Ovary (tissue), 9 donors: ENCODE data around the gene ALG14. TPM values are rescaled to one million over a fixed set of nuclear protein-coding genes. Genes with fewer than 3 reads are reported as not detected.

Experiments used
- DNase-seq, 5 donors: peaks; one replicate each; pipeline ENCODE4 v3.0.0-alpha.2; 2019 to 2020
- H3K27ac ChIP-seq, 2 donors: fragments of 200-600 bp; one replicate each; pipeline versions ENCODE4 v1.5.1 to v1.8.0; 2019 to 2022
- H3K27me3 ChIP-seq: fragments of 200-600 bp; one replicate; pipeline ENCODE4 v1.8.0; 2022
- H3K36me3 ChIP-seq: fragments of 200-600 bp; sonication (generic); one replicate; pipeline ENCODE4 v1.5.1; 2019
- H3K4me1 ChIP-seq: one replicate; pipeline ENCODE4 v1.8.1; 2013; ENCODE audit warnings: mild to moderate bottlenecking, moderate library complexity; ENCODE audit not compliant: insufficient read depth
- H3K4me3 ChIP-seq: fragments of 200-600 bp; sonication (generic); one replicate; pipeline ENCODE4 v1.5.1; 2017
- H3K9me3 ChIP-seq, 2 donors: fragments of 200-600 bp in 1 of 2; sonication (generic) in 1 of 2; one replicate each; pipeline versions ENCODE4 v1.5.1 to v1.8.1; 2013 to 2019; ENCODE audit warnings: mild to moderate bottlenecking in 1 of 2, moderate library complexity in 1 of 2
- CTCF ChIP-seq, 3 donors: fragments of 450-650 bp in 2 of 3; fragments of 200-600 bp in 1 of 3; IDR thresholded peaks; one replicate each; pipeline versions ENCODE4 v1.5.1 to v1.8.0; 2016 to 2022; ENCODE audit warnings: antibody characterized with exemption in 3 of 3, mild to moderate bottlenecking in 1 of 3
- EP300 ChIP-seq: sonication (generic); formaldehyde crosslinking; IDR thresholded peaks from one replicate; pipeline ENCODE4 v1.6.1; 2017; ENCODE audit warnings: antibody characterized with exemption
- POLR2A ChIP-seq: fragments of 450-650 bp; IDR thresholded peaks from one replicate; pipeline ENCODE4 v1.6.1; 2017; ENCODE audit warnings: antibody characterized with exemption, mild to moderate bottlenecking, moderate library complexity
- WGBS, 3 donors: extraction: QIAGEN DNeasy Blood & Tissue Kit in 1 of 3; methylation state at CpG; one replicate each; pipeline versions ENCODE4 v1.1.5 to v1.1.7; 2013 to 2017; 5-methylcytosine and 5-hydroxymethylcytosine counted together
- intact Hi-C, 4 donors: fragments of 100-400 bp; cut with DNase I; formaldehyde crosslinking; loops; one replicate each; pipeline versions ENCODE4 v1.11.0 to v1.15.1; 2022 to 2023
- polyA plus RNA-seq, 2 donors: library from polyadenylated mRNA; stranded (reverse); fragments of 200-250 nt in 1 of 2; fragments of 350-450 nt in 1 of 2; fragmentation: Illumina TruSeq in 1 of 2; extraction: RNeasy Lipid Tissue Mini Kit (QIAGEN cat#74804) in 1 of 2; gene quantifications; one replicate each; pipeline ENCODE4 v1.2.3, GENCODE V29; 2013 to 2014
- total RNA-seq, 7 donors: library from RNA; depleted of rRNA in 2 of 7; stranded (reverse); fragments of >200 nt in 2 of 7; fragmentation: NEBNext Ultra II Directional in 3 of 7; extraction: Animal tissue kit (Norgen Biotek cat#: 25700) in 3 of 7; gene quantifications; one replicate each; pipeline versions ENCODE4 v1.1.0 to v1.2.4, GENCODE V29; 2016 to 2023
- donor health status: DM: no; HTN: no; CAD: no; lungs with moderate emphysema.
- donor health status: DM: no; HTN: no; CAD: no.
- donor health status: Bipolar disorder and iron deficiency.
- donor health status: DM: yes; HTN: yes; CAD: no.
- donor health status: DM: no; HTN: no; CAD: no.
- donor health status: DM: yes; HTN: yes; CAD: no.

The ALG14 gene
- total and polyA plus RNA-seq, 9 donors, result 1.2 to 16.3 (median 3.6) TPM

DNA sequence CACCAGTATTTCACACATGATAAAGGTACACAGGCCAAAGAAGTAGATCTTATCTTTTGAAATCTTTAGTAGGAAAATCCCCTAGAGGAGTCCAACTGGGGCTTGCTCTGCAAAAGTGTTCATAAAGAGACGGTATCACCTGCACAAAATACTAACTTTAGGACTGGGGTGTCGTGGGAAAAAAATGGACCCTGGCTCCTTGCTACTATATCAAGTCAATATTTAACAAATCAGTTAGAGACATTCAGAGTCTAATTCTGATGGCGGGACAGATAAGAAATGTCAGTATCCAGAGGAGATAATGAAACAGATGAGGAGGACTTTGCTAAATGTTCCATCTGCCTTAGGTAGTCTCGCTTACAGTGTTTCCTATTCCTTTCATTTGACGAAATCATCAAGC, 120.2 kb downstream of the ALG14 start:
- Histone ChIP-seq H3K4me3 (no peak overlapping the region), H3K27ac (no peak overlapping the region), H3K36me3 (no peaks in the 10 kb centered on the region), H3K27me3 (no peaks in the 10 kb centered on the region), H3K4me1 (peaks cover 15% of the 10 kb centered on the region), H3K9me3 (no peaks in the 10 kb centered on the region)
- no peak for TF ChIP-seq POLR2A
- DNase-seq, result no peak
- intact Hi-C loops, result no loop called here
- WGBS, 3 donors, result 97 to 98% (median 97%) methylated on average over 5 of the region's 5 CpGs

GRCh38 chr1:94951509-94952208, 121.1 kb downstream of the ALG14 start:
- intact Hi-C loops, result no loop called here

DNA sequence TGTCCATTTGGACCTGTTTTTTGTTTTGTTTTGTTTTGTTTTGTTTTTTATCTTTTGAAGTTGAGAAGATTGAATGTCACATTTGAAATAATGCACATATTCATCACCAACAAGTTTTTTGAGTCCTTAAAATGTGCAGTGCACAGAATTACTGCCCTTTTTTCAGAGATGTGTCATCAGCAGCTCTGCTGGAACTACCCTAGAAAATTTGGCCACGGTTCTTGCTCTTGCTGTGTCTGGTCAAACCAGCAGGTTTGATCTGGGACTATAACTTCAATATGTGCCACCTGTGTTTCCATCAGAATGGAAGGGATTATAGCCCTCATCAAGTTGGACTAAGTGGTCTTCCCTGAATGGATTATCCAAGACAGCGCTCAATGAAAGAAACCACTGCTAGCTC, 121.7 kb downstream of the ALG14 start:
- WGBS, 3 donors, result 62 to 86% (median 82%) methylated on average over 2 of the region's 2 CpGs
- no peak for DNase-seq
- no peaks in the 10 kb centered on the region for H3K9me3 ChIP-seq
- no peak overlapping the region for H3K27ac ChIP-seq
- TF ChIP-seq CTCF (IDR thresholded peaks at IDR 0.05), result no peak
- no peak for TF ChIP-seq EP300
- no peak for TF ChIP-seq POLR2A
- H3K4me3 ChIP-seq, result no peak overlapping the region
- intact Hi-C loops, result no loop called here
- H3K4me1 ChIP-seq, result peaks cover 17% of the 10 kb centered on the region
- no peaks in the 10 kb centered on the region for H3K36me3 ChIP-seq
- H3K27me3 ChIP-seq, result no peaks in the 10 kb centered on the region

More at GRCh38 chr1:94951509-94952208, 121.1 kb downstream of the ALG14 start:
- Histone ChIP-seq H3K27ac (no peak overlapping the region), H3K27me3 (no peaks in the 10 kb centered on the region), H3K36me3 (no peaks in the 10 kb centered on the region), H3K4me3 (no peak overlapping the region), H3K9me3 (no peaks in the 10 kb centered on the region), H3K4me1 (peaks cover 17% of the 10 kb centered on the region)
- 82 to 89% (median 86%) methylated on average over 5 of the region's 5 CpGs for WGBS, 3 donors
- no peak for DNase-seq
- TF ChIP-seq CTCF (IDR thresholded peaks at IDR 0.05), result no peak
- TF ChIP-seq POLR2A, result no peak
- TF ChIP-seq EP300, result no peak

GRCh38 chr1:94949681-94950661, 122.8 kb downstream of the ALG14 start:
- 39 to 60% (median 48%) methylated on average over 4 of the region's 4 CpGs for WGBS, 3 donors
- no peaks in the 10 kb centered on the region for H3K27me3 ChIP-seq
- no peak for DNase-seq
- intact Hi-C loops, result no loop called here
- no peaks in the 10 kb centered on the region for H3K9me3 ChIP-seq
- H3K4me3 ChIP-seq, result no peak overlapping the region
- H3K36me3 ChIP-seq, result no peaks in the 10 kb centered on the region
- no peak overlapping the region for H3K27ac ChIP-seq
- TF ChIP-seq EP300 (no peak), POLR2A (no peak), CTCF (IDR thresholded peaks at IDR 0.05) (no peak)
- H3K4me1 ChIP-seq, result peaks cover 10% of the 10 kb centered on the region
